Left renal cortex interstitium (tissue), 4 donors: ENCODE results near the gene LRR1. TPM values are rescaled to one million over a fixed set of nuclear protein-coding genes. Genes with fewer than 3 reads are reported as not detected.
"Not testable (repeated sequence)": the region's sequence is repeated elsewhere in the genome, so short reads cannot be mapped to it uniquely, and the experiment has no call there.

Experiments
- DNase-seq, 4 donors: peaks; one replicate each; pipeline ENCODE4 v3.0.0-alpha.2; 2013; ENCODE audit warnings: low read depth in 4 of 4, low spot score in 2 of 4, missing footprints in 1 of 4
- polyA plus RNA-seq, 4 donors: library from polyadenylated mRNA; unstranded; fragments of 120-200 nt; gene quantifications; one replicate each; pipeline ENCODE4 v1.2.1, GENCODE V29; 2013; ENCODE audit not compliant: insufficient read length in 4 of 4

Gene LRR1
- polyA plus RNA-seq, 4 donors, result 10.2 to 14.2 (median 12.1) TPM

DNA sequence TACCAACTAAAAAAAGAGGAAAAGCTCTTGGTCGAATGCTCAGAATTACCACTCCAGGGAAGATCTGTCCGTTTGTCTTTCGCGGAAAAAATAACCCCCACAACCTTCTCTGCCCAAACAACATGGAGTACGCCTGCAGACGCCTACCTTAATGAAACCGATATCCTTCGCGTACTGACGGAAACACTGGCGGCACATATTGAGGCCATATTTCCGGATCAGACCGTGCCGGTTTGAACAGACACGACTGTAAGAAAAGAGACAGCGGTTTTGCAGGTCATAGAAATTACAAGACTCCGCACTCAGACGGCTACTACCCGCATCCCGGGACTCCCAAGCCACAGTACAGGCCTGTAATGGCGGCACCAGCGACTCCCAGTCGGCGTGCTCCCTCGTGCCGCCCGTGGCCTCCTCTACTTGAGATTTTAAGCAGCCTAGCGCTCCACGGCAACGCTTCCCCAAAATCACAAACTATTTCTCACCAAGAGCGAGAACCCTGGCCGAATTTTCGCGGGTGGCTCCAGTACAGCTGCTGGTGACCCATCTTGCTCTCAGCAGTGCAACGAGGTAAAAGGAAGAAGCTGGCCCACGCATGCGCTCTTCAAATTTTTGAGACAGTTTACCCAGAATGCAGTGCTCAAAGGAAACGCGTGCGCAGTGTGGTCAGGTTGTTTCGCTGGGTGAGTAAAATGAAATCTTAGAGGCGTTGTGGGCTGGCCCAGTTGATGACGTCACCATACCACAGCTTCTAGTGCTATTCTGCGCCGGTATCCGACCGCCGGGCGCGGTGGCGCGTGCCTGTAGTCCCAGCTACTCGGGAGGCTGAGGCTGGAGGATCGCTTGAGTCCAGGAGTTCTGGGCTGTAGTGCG, 12.7 kb upstream of the LRR1 start, which contains the start of gene RPS29:
RPS29 (minus strand) TSS at position 578 of the 870 bp plus-strand sequence; CDS start at position 544, 34 bp downstream.
- peak; percentile 99 to 100 (median 99) for DNase-seq

DNA sequence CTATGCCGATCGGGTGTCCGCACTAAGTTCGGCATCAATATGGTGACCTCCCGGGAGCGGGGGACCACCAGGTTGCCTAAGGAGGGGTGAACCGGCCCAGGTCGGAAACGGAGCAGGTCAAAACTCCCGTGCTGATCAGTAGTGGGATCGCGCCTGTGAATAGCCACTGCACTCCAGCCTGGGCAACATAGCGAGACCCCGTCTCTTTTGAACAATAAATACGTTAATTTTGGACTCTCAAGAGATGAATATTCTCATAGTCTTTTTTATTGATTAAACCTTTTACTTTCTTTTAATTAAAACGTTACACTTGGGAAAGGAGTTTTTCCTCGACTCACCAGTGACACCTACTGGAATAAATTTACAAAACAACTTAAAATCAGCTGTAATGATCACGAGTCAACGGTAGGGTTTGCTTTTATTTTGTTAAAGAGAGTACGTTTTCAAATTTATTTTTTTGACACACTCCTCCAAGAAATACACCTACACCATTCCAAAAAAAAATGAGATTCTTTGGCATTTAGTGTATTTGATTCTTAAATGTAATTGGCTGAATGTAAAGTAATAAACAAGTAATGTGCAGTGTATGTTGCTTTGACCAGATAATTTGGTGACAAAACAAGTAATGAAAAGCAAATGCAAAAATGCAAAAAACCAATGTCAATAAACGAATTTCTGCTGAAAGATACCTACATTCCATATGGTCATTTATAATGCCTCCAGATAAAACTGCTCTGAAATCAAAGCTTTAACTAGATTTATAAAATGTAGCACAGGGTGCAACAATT, 11.9 kb upstream of the LRR1 start:
- DNase-seq, result peak; percentile 42 to 72 (median 59)

DNA sequence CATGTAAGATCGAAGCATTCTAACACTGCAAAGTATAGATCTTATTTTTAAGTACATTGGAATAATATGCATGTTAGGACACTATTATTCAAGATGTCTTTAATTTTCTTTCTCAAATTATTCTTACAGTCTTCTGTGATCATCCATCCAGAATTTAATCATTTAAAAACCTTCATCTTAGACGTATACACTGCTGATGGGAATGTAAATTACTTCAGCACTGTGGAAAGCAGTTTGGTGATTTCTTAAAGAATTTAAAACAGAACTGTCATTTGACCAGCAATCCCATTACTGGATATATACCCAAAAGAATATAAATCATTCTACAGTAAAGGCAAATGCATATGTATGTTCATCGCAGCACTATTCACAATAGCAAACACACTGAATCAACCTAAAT, 9.4 kb upstream of the LRR1 start:
- no peak for DNase-seq

DNA sequence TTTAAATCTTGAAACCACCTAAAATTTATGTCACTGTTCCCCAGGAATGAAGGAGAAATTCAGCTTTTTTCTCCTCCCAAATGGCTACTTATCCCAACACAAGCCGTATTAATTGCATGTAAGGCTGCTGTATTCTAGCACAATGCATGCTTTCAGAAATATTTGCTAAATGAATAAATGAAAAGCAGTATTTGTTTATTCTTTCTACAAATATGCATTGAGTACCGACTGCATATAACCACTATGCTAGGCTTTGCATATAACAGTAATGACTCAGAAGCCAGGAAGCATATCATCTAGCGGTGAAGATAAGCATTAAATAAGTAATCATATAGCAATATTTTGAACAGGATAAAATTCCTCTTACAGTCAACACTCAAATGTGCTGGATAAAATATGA, 5.7 kb upstream of the LRR1 start:
- DNase-seq, result no peak

DNA sequence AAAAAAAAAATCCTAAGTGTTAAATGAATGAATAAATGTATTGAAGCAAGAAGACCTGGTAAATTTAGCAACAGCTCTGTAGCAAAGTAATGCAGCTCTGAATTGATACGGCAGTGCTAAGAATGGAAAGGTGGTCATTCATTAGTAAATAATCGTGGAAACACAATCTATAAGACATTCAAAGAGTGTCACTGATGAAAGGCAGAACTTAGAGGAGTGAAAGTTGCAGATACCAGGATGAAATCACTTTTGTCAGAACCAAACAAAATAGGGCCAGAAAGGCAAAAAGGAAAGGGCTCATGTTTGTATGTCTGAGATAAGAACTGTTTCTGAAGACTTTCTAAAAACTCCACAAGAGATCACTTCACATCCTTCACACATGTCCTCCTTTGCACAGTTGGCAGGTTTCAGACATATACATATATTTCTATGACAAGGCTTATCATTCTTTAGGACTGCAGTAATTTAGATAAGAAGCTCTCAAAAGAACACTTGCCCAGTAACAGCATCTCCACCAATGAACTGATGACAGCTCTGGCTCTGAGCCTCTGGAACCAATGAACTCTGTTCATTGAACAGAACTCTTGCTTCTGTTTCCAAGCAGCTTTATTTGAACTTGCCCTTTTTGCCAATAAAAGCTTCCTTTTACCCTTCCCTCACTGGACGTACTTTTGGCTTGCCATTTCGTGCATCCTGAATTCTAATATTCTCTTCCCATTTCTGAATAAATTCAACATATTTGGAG, 4.2 kb upstream of the LRR1 start:
- DNase-seq, result no peak

GRCh38 chr14:49598189-49598484, 603 bp upstream of the LRR1 start:
- no peak for DNase-seq

GRCh38 chr14:49607583-49607982, 8.8 kb downstream of the LRR1 start:
- DNase-seq, result no peak

DNA sequence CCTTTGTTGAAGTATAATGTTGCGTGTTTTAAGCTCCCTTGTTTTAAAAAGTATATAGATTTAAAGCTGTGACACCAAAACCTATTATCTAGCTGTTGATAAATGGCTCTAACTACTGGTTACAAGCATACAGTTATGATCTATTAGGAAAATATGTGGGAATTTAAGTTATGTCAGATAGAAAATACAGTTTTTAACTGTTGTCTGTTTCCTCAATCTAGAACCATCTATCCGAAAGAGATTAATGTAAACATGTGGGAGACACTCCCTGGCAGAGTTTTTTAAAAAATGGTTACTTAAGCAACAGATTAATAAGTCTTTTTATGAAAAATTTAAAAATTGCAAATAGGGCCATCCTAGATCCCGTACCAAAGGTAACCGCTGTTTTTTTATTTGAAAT, 13.5 kb downstream of the LRR1 start:
- no peak for DNase-seq

DNA sequence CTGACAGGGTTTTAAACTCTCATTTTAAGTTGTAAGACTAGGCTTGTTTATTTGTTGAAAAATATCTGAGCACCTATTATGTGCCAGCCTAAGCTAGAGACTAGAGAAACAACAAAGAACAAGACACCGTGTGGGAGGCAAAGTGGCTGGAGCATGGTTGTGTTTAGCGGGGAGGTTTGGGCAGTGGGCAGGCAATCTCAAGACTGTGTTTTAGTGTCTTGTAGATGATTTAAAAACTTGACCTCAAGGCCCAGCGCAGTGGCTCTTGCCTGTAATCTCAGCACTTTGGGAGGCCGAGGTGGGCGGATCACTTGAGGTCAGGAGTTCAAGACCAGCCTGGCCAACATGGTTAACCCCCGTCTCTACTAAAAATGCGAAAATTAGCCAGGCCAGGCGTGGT, 13.9 kb downstream of the LRR1 start:
- no peak for DNase-seq

DNA sequence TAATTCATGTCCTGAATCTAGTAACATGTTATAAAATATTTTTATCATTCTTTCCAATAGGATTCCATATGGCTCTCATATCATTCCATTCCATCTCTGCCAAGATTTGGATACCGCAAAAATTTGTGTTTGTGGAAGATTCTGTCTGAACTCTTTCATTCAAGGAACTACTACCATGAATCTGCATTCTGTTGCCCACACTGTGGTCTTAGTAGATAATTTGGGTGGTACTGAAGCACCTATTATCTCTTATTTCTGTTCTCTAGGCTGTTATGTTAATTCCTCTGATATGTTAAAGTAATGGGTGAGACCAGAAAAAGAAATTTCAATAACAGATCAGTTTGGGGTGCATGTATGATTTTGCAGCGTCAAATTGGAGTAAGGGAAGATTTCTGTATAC, 15.5 kb downstream of the LRR1 start:
- DNase-seq, result no peak

DNA sequence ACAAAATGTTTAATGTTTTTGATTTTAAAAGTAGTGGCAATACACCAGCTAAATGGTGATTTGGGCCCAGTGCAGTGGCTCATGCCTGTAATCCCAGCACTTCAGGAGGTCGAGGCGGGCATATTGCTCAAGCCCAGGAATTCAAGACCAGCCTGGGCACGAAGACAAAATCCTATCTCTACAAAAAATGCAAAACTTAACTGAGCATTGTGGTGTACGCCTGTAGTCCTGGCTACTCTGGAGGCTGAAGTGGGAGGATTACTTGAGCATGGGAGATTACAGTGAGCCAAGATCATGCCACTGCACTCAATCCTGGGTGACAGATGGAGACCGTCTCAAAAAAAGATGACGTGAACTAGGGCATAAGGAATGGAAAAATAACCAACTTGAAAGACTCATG, 17.0 kb downstream of the LRR1 start:
- no peak for DNase-seq

DNA sequence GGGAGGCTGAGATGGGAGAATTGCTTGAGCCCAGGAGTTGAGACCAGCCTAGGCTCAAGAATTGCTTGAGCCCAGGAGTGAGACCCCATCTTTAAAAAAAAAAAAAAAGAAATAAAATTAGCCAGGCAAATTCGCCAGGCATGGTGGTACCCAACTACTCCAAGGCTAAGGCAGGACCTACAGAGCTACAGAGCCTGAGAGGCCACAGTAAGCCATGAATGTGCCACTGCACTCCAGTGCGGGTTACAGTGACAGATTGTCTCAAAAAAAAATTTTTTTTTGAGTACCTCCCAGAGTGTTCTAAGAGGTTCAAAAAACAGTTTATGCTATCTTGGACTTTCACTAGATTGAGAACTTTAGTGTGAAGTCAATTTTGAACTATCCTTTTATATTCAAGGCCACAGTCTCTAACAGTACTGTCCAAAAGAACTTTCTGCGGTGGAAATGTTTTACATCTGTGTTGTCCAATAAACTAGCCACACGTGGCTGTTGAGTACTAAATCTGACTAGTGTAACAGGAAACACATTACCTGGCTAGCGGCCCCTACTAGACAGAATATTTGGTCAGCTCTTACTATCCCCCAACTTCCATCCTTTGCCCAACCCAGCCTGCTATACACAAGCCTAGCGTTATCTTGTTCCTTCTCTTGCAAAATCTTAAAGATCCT, 19.2 kb downstream of the LRR1 start:
- no peak for DNase-seq

DNA sequence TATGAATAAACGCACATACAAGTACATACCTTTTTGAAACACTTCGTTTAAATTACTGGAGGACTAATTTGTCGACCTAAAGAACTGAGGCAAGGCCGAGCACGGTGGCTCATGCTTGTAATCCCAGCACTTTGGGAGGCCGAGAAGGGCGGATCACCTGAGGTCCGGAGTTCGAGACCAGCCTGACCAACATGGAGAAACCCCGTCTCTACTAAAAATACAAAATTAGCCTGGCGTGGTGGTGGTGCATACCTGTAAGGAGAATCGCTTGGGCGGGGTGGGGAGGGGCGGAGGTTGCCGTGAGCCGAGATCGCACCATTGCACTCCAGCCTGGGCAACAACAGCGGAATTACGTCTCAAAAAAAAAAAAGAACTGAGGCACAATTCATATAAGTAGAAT, 20.5 kb downstream of the LRR1 start:
- DNase-seq, result not testable (repeated sequence)

GRCh38 chr14:49619730-49620129, 21.0 kb downstream of the LRR1 start:
- no peak for DNase-seq

DNA sequence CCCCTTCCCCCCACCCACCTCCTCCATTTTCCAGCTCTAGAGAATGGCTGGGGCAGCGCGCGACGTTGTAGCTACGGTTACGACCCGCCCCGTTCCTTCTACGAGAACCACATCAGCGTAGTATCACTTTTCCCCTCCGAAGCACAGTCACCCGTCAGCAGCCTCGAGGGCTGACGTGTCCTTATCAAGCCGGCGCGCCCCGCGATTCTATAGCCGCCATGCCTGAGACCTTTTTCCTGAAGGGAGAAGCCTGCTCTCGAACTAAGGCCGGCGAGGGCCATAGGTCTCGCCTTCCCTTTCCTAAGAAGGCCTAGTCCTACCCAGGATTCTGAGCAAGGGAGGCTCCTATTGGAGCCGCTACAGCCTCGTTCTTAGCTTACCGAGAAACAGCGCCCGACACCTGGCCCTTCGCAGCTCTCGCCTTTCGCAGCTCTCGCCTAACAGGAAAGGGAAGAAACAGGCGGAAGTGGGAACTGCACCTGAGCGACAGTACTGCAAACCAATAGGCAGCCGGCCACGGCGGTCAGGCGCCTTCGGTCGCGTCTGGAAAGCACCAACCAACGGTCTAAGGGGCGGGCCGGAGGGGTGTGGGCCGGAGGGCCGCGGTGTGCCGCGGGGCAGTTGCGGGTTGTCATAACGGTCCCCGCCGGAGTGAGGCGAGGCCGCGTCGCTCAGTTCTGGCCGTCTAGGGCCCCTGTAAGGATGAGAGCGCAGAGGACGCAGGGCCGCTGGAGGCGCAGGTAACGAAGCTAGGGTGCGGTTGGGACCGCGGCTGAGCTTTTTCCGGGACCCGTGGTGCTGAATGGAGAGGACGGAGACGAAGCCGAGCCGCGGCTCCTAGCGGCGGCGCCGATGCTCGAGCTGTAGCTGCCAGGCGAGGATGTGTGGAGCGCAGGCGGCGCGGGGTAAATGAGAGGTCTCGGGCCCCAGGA, 21.7 kb downstream of the LRR1 start, which contains the start of the genes MGAT2 and RPL36AL:
MGAT2 (plus strand) TSS at position 618 of the 932 bp plus-strand sequence. CDS start 470 bp downstream, outside the sequence.
RPL36AL (minus strand) TSS at position 445 of the 932 bp plus-strand sequence. CDS start 1,522 bp downstream, outside the sequence.
- DNase-seq, result peak; percentile 89 to 97 (median 96)

- no peak for DNase-seq
Measured at GRCh38 chr14:49621114-49621881, 22.6 kb downstream of the LRR1 start.

GRCh38 chr14:49622022-49622607, 23.4 kb downstream of the LRR1 start:
- DNase-seq, result no peak

- DNase-seq, result no peak
Measured at GRCh38 chr14:49623387-49623786, 24.6 kb downstream of the LRR1 start.
